Measurements from ENCODE around the gene TCFL5.

GRCh38 chr20:62889871-62890270 lies 28.2 kb upstream of the TCFL5 start:
- no peak for TF ChIP-seq REST (IDR thresholded peaks at IDR 0.05; ENCODE audit: insufficient read depth in 1 of 2, low read depth in 2 of 2, low read length in 2 of 2)
- TF ChIP-seq POLR2AphosphoS5 (IDR thresholded peaks at IDR 0.05; ENCODE audit: low read depth, low read length) = no peak
- TF ChIP-seq TAF1 (IDR thresholded peaks at IDR 0.05; ENCODE audit: borderline replicate concordance, insufficient read depth, low read length) = no peak

Data from PFSK-1 (cell line).